Mucosa of rectum (tissue), 2 donors: ENCODE data around the gene OR2L5.

Source experiments
- H3K27ac ChIP-seq, 2 donors: one replicate each; pipeline ENCODE4 v1.7.0; 2013; ENCODE audit warnings: inconsistent platforms in 2 of 2, low read depth in 2 of 2, low read length in 2 of 2
- H3K27me3 ChIP-seq, 2 donors: one replicate each; pipeline ENCODE4 v1.7.0; 2013; ENCODE audit warnings: low read length in 2 of 2; ENCODE audit not compliant: control insufficient read depth in 2 of 2, insufficient read depth in 2 of 2
- H3K36me3 ChIP-seq, 2 donors: one replicate each; pipeline ENCODE4 v1.7.0; 2013; ENCODE audit warnings: low read length in 2 of 2; ENCODE audit not compliant: control insufficient read depth in 2 of 2, insufficient read depth in 2 of 2
- H3K4me1 ChIP-seq, 2 donors: one replicate each; pipeline ENCODE4 v1.7.0; 2013; ENCODE audit warnings: low read length in 2 of 2, mild to moderate bottlenecking in 1 of 2; ENCODE audit not compliant: control insufficient read depth in 2 of 2, insufficient read depth in 2 of 2
- H3K4me3 ChIP-seq, 2 donors: one replicate each; pipeline ENCODE4 v1.7.0; 2013; ENCODE audit warnings: low read length in 2 of 2
- H3K9ac ChIP-seq, 2 donors: one replicate each; pipeline ENCODE4 v1.7.0; 2013; ENCODE audit warnings: low read length in 2 of 2, low read depth in 1 of 2, mild to moderate bottlenecking in 1 of 2
- H3K9me3 ChIP-seq, 2 donors: one replicate each; pipeline ENCODE4 v1.7.0; 2013; ENCODE audit warnings: low read length in 2 of 2; ENCODE audit not compliant: control insufficient read depth in 2 of 2
- donor health status: healthy.
- donor health status: Normal muscosa, but diverticular disease.

OR2L5 gene

GRCh38 chr1:248045209-248045608 lies 31.7 kb downstream of the OR2L5 start:
- H3K9me3 ChIP-seq = peaks cover 0 to 3% of the 10 kb centered on the region in 2 donors
- H3K27ac ChIP-seq = no peak overlapping the region
- no peaks in the 10 kb centered on the region for H3K4me1 ChIP-seq
- H3K27me3 ChIP-seq = no peaks in the 10 kb centered on the region
- no peak overlapping the region for H3K9ac ChIP-seq
- no peak overlapping the region for H3K4me3 ChIP-seq
- H3K36me3 ChIP-seq = no peaks in the 10 kb centered on the region

DNA sequence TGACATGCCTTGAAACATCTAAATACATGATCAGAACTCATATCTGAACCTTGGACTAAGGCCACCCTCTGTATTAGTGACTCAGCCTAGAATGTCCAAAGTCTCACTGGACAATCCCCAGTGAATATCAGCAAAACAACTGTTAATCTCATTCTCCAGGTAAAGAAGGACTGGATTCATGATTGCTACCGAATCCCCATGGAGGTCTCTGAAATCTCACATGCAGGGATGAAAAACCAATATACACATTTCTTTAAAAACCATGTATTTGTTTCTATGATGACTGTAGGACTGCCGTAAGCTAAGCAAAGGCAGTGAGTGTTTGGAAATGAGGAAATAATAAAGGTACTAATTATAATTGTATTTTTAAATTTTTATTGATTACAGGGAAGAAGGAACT lies 33.1 kb downstream of the OR2L5 start, which contains the start of gene OR2L3:
OR2L3 (plus strand) TSS at position 301 of the 400 bp plus-strand sequence. CDS start 13,846 bp downstream, outside the sequence.
- Histone ChIP-seq H3K27me3 (no peaks in the 10 kb centered on the region), H3K9ac (no peak within 1 kb of the TSS), H3K9me3 (peaks cover 0 to 3% of the 10 kb centered on the region in 2 donors), H3K4me1 (no peaks in the 10 kb centered on the region), H3K36me3 (no peaks in the 10 kb centered on the region), H3K4me3 (no peak within 1 kb of the TSS), H3K27ac (no peak within 1 kb of the TSS)

- no peaks in the 10 kb centered on the region for H3K36me3 ChIP-seq
- no peak overlapping the region for H3K27ac ChIP-seq
- H3K4me3 ChIP-seq = no peak overlapping the region
- H3K4me1 ChIP-seq = no peaks in the 10 kb centered on the region
- H3K9me3 ChIP-seq = peaks cover 0 to 3% of the 10 kb centered on the region in 2 donors
- H3K9ac ChIP-seq = no peak overlapping the region
- no peaks in the 10 kb centered on the region for H3K27me3 ChIP-seq
These were observed 33.5 kb downstream of the OR2L5 start for GRCh38 chr1:248047008-248047407.

GRCh38 chr1:248054671-248055070 lies 41.2 kb downstream of the OR2L5 start:
- peaks cover 2% of the 10 kb centered on the region in 2 donors for H3K9me3 ChIP-seq
- H3K4me1 ChIP-seq = no peaks in the 10 kb centered on the region
- H3K27me3 ChIP-seq = no peaks in the 10 kb centered on the region
- H3K27ac ChIP-seq = no peak overlapping the region
- no peak overlapping the region for H3K9ac ChIP-seq
- H3K36me3 ChIP-seq = no peaks in the 10 kb centered on the region
- H3K4me3 ChIP-seq = no peak overlapping the region

GRCh38 chr1:248055261-248055660 lies 41.8 kb downstream of the OR2L5 start:
- no peak overlapping the region for H3K27ac ChIP-seq
- peaks cover 2% of the 10 kb centered on the region in 2 donors for H3K9me3 ChIP-seq
- H3K4me1 ChIP-seq = no peaks in the 10 kb centered on the region
- H3K36me3 ChIP-seq = no peaks in the 10 kb centered on the region
- H3K27me3 ChIP-seq = no peaks in the 10 kb centered on the region
- no peak overlapping the region for H3K9ac ChIP-seq
- no peak overlapping the region for H3K4me3 ChIP-seq

DNA sequence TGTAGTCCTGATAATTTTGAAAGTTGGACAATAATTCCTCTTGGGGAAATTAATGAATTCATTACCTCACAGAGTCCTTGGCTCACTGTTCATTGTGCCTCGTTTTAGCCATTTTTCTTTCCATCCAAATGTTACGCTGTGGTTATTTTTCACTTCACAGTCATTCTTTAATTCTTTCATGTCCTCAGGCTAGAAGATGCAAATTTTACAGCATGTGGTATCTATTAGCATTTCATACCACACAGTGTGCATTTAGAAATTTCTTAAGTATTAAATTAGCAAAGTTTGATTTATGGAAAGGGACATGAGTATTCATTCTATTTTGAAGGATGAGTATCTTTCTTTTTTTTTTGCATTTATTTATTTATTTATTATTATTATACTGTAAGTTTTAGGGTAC lies 51.6 kb downstream of the OR2L5 start:
- no peaks in the 10 kb centered on the region for H3K27me3 ChIP-seq
- H3K9ac ChIP-seq = no peak overlapping the region
- H3K27ac ChIP-seq = no peak overlapping the region
- H3K4me1 ChIP-seq = no peaks in the 10 kb centered on the region
- H3K4me3 ChIP-seq = no peak overlapping the region
- no peaks in the 10 kb centered on the region for H3K36me3 ChIP-seq
- no peaks in the 10 kb centered on the region for H3K9me3 ChIP-seq

GRCh38 chr1:248065604-248066003 lies 52.1 kb downstream of the OR2L5 start:
- no peaks in the 10 kb centered on the region for H3K9me3 ChIP-seq
- H3K4me1 ChIP-seq = no peaks in the 10 kb centered on the region
- H3K27me3 ChIP-seq = no peaks in the 10 kb centered on the region
- no peak overlapping the region for H3K4me3 ChIP-seq
- no peak overlapping the region for H3K9ac ChIP-seq
- no peaks in the 10 kb centered on the region for H3K36me3 ChIP-seq
- H3K27ac ChIP-seq = no peak overlapping the region
